HG03175 (cell line): ENCODE data around the gene ITGA11.
"Not testable (repeated sequence)": the region's sequence is repeated elsewhere in the genome, so short reads cannot be mapped to it uniquely, and the experiment has no call there.

ENCODE experiments used
- ATAC-seq: cut with Tn5 transposase; IDR thresholded peaks from one replicate; pipeline ENCODE4 v1.9.1; 2021; ENCODE audit warnings: mild to moderate bottlenecking, moderate library complexity; ENCODE audit not compliant: unreplicated experiment

Gene ITGA11

GRCh38 chr15:68425428-68426060 is 6.4 kb downstream of the ITGA11 start:
- no peak for ATAC-seq

DNA sequence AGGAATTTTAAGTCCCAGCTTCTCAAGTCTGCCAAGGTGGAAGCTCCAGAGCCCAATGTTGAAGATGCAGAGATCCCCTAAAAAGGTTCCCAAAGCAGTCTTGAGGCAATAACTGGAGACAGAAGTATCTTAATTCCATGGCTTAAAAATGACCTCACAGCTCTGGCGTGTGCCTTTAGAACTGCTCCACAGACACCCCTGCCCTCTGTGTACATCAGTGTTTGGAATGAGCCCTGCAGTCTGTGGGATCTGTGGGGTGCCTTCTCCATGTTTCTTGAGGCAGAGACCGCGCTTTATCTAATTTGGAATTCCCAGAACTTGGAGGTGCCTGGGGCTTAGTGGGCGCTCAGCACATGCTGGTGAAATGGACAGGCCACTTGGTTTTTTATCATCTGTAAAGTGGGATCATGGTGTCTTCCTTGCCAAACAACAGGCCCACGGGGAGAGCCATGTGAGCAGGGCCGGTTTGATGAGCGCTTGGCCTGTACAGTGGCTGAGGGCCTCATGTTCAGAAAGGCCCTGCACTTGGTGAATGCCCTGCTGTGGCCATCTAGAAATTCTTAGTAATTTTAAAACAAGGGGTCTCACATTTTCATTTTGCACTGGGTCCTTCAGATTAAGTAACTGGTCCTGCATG is 7.1 kb downstream of the ITGA11 start:
- ATAC-seq = no peak

GRCh38 chr15:68423359-68424296 is 8.3 kb downstream of the ITGA11 start:
- ATAC-seq = no peak

DNA sequence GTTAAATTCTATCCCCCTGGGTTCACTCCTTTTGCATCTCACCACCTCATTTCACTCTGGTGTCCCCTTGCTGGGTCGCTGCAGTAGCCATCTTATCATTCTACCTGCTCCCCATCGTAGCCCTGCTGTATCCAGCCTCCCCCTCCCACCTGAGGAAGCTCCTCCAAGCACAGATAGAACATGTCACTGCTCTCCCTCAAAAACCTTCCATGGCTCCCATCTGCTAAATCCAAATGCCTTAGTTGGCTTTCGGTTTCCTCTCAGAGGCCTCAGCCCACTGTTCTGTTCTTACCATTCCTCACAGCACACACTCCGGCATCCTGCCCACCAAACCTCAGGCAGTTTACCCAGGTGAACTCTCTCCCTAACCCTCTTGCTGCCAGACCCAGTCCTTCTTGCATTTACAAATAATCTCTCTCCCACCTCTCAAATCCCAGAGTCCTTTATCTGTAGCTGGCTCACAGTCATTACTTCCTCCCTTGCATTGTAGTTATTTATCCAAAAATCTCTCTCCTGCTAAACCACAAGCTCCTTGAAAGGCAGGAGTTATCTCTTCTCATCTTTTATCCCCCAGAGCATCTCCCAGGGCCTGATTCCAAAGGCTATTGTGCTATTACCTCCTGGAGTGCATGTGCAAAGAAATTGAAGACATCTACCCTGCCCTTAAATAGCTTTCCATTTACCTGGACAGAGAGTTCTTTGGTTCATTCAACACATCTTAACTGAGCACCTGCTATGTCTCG is 9.4 kb downstream of the ITGA11 start:
- ATAC-seq = not testable (repeated sequence)

DNA sequence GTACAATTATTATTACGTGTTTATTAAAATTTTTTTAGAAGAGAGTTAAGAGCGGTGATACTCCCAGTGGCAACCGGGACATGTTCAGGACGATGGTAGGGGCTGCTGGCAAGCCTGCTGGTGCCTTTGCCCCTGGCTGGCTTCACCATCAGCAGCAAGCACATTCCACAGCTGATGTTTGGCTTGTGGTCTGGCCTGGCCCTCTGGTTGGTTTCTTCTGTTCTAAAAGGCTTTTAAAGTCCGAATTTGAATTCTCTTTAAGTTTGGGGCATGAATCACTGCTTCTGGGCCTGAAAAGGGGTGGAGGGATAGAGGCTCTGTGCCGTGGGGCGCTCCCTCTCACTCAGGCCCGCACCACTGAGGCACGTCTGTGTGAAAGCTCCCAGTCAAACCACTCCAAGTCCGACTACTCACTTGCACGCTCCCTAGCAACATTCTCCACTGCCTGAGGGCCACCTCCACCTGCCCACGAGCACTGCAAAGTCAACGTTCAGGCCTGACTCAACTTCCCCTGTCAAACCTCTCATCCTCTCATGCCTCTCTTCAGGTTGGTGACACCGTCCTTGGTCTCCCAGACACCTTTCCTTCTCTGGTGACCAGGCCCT is 10.1 kb downstream of the ITGA11 start:
- ATAC-seq = no peak

DNA sequence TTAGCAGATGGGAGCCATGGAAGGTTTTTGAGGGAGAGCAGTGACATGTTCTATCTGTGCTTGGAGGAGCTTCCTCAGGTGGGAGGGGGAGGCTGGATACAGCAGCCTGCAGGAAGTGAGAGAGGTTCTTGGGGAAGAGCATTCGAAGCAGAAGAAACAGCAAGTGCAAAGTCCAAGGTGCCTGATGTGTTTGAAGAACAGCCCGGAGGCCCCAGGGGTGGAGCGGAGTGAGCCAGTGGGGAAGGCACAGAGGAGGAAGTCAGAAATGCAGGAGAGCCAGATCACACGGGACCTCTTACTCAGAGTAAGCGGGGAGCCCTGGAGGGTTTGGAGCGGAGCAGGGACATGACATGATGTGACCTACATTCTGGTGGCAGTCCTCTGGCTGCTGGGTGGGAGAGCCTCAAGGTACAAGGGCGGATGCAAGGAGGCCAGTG is 10.8 kb downstream of the ITGA11 start:
- no peak for ATAC-seq

DNA sequence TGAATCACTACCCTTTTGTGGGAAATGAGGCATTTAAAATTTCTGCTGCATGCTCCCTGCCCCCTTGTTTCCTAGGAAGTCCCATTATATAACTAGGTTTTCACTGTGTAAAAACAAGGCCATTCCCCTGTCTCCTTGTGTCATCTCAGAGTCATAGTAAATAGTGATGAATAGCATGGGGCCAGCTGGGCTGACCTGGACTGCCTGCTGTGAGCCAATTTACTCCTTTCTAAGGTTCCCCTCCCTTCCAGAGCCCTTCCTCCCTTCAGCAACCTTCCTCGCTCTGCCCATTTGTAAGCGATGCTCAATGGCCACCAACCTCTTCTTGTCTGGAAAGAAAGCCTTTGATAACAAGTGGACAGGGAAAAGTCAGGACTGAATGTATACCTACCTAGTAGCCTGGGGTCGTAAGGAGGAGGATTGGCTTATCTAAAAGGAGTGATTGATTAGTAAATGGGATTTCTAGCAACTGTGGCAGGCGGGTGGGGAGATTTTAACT is 11.7 kb downstream of the ITGA11 start:
- no peak for ATAC-seq

DNA sequence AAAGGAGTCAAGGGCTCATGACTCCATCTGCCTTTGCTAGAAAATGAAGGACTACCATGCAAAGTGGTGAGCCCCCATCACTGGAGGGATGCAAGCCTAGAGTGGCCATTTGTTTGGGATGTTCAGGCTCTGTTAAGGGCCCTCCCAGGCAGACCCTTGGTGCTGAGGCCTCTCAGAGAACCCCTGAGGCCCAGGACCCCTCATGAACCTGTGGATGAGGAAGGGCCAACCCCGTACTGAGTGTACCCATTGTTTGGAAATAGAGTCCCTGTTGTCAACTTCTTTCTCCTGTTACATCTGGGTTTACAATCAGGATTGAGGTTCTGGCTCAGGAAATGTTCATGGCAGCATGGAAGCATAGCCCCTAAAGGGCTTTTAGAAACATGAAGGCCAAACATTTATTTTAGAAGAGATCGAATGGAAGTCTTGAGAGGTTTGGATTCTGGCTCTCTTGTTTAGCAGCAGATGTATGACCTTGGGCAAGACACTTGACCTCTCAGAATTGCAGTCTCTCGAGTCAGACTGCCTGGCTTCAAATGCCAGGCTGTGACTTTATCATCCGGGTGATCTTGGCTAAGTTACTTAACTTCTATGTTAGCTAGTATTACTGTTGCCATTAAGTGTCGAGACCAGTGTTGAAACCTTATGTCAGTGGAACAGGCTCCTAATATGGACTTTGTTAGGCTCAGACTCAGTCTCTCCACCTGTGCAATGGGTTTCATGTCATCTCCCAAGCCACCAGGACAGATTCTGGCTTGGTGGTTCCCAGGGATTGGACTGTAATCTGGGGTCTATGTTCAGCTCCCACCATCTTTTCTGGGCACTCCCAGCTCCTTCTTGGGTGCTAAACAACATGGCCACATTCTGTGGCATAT is 12.4 kb downstream of the ITGA11 start:
- ATAC-seq = no peak

DNA sequence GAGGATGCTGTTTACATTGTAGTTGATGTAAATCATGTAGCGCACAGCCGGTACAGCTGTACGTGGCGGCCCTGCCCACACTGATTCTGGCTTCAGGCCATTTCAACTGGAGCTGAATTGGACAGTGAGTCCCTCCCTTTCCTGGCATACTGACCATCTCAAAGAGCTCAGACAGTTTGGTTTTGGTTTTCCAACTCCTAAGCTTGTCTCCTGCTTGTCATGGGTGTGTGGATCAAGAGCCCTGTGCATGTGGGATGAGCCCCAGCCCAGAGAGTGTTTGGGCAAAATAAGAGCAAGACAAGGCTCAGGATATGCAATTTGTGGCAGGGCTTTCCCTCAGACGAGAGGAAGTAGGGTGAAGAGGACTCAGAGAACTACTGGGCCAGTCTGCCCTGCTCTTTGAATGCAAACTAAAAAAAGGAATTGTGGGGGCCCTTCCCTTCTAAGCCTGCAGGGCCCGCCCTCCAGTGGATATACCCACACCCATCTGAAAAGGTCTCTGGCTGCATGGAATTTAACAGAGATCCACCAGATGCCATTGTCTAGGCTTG is 13.3 kb downstream of the ITGA11 start:
- no peak for ATAC-seq

GRCh38 chr15:68417897-68418296 is 14.1 kb downstream of the ITGA11 start:
- ATAC-seq = no peak

DNA sequence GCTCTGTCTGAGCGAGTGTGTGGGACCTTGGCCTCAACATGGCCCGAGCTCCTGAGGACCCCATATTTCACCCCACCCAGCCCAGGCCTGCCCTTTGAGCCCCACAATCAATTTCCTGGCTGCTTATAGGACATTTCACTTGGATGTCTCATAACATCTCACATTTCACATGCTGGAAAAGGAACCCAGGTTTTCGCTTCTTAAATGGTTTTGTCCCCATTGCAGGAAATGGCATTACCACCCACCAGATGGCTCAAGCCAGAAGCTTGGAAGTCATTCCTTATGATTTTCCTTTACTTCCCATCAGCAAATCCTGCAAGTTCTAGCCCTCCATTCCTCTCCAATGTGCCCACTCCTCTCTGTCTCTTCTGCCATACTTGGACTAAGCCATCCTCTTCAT is 14.9 kb downstream of the ITGA11 start:
- no peak for ATAC-seq

DNA sequence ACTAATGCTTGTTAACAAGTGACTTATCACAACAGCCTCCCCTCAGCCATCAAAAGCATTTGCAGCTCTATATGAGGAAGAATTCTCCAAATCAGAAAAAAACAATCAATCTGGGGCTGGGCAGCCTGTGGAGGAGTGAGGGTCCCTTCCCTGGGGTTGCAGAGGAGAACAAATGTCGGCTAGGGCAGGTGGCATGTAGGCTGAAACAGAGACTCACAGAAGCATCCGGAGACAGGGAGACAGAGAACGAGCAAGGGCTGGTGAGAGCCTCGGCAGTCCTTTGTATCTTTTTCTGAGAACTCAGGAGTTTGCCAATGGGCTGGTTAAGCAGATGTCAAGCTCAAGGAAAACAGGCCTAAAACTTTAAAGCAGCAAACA is 15.8 kb downstream of the ITGA11 start:
- ATAC-seq = no peak

- ATAC-seq = no peak
Measured at GRCh38 chr15:68415501-68416157, 16.3 kb downstream of the ITGA11 start.

- no peak for ATAC-seq
Measured at GRCh38 chr15:68415061-68415460, 16.9 kb downstream of the ITGA11 start.

DNA sequence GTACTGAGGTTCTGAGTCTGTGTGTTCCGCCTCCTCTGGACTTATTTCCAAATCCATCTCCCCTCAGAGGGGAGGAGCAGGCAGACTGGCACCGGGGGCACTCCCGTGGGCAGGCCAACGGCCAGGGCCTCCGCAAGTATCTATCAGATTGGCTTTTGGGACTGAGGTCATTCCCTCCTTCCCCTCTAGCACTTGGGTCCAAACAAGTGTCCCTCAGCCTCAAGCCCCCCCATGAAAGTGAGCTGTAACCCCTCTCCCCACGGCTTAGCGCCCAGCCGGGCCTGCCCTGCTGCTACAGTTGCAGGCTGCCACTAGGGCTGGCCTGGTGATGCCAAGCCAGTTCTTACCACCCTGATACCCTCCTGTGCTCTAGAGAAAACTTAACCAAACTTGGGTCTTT is 17.4 kb downstream of the ITGA11 start:
- no peak for ATAC-seq

DNA sequence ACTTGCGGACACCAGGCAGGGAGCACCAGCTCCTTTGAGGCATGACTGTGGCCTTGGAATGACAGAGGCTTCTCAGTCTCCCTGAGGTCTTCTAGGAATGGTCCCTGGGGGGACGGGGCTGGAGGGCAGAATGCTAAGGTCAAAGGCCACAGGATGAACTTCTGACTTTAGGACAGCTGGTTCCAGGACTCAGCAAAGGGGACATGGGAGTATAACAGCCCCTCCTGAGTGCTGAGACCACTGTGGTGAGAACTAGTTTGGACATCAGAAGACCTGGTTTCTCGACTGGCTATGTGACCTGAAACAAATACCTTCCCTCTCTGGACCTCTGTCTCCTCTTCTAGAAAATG is 17.8 kb downstream of the ITGA11 start:
- no peak for ATAC-seq

DNA sequence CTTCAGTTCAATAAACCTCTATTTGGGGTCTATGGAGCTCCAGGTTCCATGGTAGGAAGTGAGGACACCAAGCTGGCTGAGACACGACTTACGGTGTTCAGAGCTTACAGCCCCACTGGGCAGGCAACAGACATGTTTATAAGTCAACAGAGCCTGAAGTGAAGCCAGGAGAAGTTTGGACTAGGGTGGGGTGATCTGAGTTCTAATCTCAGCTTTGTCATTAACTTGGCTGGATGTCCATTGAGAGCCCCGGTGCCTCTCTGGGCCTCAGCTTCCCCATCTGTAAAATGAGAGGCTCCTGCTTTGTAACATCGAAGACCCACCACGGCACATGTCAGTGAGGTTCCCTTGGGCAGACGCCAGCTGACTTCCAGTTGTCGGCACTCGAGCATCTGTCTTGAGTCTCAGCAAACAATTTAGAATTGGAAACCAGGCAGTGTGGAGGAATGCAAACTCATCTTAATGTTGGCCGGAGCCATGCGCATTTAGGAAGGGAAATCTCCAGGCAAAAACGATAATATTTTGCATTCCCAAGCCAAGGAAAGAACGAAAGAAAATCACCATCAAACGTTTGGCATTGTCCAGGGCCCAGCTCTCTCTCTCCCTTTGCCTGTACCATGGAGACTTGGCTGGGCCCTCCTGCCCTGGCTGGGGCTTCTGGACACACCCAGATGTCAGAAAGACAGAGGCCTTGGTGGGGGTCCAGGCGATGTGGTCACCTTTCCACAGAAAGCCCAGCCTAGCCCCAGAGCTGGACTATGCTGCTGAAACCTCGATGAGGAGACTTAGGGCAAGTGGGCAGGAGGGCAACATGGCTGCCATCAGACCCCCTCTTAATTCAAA is 18.4 kb downstream of the ITGA11 start:
- ATAC-seq = no peak

GRCh38 chr15:68412218-68412617 is 19.7 kb downstream of the ITGA11 start:
- no peak for ATAC-seq
